HepG2 (cell line): ENCODE data around the gene SNAP91. TPM values are rescaled to one million over a fixed set of nuclear protein-coding genes. Genes with fewer than 3 reads are reported as not detected.

Source experiments
- ATAC-seq: fragments of 200-7000 bp; cut with Tn5 transposase; 3 replicates; pipeline ENCODE4 v1.9.1; 2020; ENCODE audit warnings: mild to moderate bottlenecking, moderate library complexity
- BruUV-seq: library from RNA; stranded (reverse); fragments of 400-500 nt; replicated peaks from 2 replicates; lab custom pipeline; 2021; lab: Mats Ljungman, UMichigan
- CTCF ChIA-PET: fragments of 300-600 bp; formaldehyde crosslinking; extraction: SDS; loops from one replicate; lab custom pipeline; 2021; ENCODE audit warnings: low total read pairs, inconsistent platforms, low intra/inter-chr PET ratio; lab: Yijun Ruan, JAX
- POLR2A ChIA-PET: fragments of 350-600 bp; sonication (Branson Sonifier 250); formaldehyde crosslinking; loops from one replicate; lab custom pipeline; 2020; ENCODE audit warnings: antibody characterized with exemption, inconsistent platforms; lab: Yijun Ruan, JAX
- DNase-seq: peaks from one replicate; pipeline ENCODE4 v3.0.0-alpha.2; 2015; ENCODE audit warnings: low spot score
- FAIRE-seq: peaks from 3 replicates; lab custom pipeline; 2011; peaks lifted over from hg19 to GRCh38; lab: Jason Lieb, UNC
- H2AFZ ChIP-seq: one replicate; pipeline ENCODE4 v1.6.1; 2011; ENCODE audit warnings: low read length, inconsistent platforms
- H3K27ac ChIP-seq: fragments of 300-600 bp; 3 replicates; pipeline ENCODE4 v1.8.0; 2011; ENCODE audit warnings: mixed run types, mild to moderate bottlenecking, mixed read lengths, low read length, inconsistent platforms; ENCODE audit not compliant: insufficient read depth; ENCODE audit errors: extremely low read length
- H3K27me3 ChIP-seq, 2 experiments: fragments of 200-600 bp in 1 of 2; 2 replicates in 1 of 2; 3 replicates in 1 of 2; pipeline versions ENCODE4 v1.6.0 to v1.8.0; 2011; ENCODE audit warnings: low read length in 2 of 2, mild to moderate bottlenecking in 2 of 2, moderate library complexity in 2 of 2, inconsistent platforms in 1 of 2; ENCODE audit not compliant: insufficient read depth in 2 of 2, control insufficient read depth in 1 of 2
- H3K36me3 ChIP-seq, 2 experiments: fragments of 200-600 bp in 1 of 2; replicated peaks in 1 of 2; 2 replicates in 1 of 2; 3 replicates in 1 of 2; pipeline versions ENCODE4 v1.5.1 to v1.8.0; 2011; ENCODE audit warnings: low read length in 2 of 2, inconsistent platforms in 1 of 2; ENCODE audit not compliant: insufficient read depth in 2 of 2, control insufficient read depth in 1 of 2
- H3K4me1 ChIP-seq: 2 replicates; pipeline ENCODE4 v1.5.1; 2012; ENCODE audit warnings: low read length, inconsistent platforms; ENCODE audit not compliant: insufficient read depth
- H3K4me2 ChIP-seq: 2 replicates; pipeline ENCODE4 v1.6.0; 2011; ENCODE audit warnings: low read depth, low read length, inconsistent platforms
- H3K4me3 ChIP-seq, 3 experiments: fragments of 200-600 bp in 1 of 3; sonication (generic), shearing (Covaris generic) in 1 of 3; replicated peaks in 1 of 3; 2 replicates each; pipeline ENCODE4 v1.5.1; 2011 to 2016; ENCODE audit warnings: low read length in 3 of 3, inconsistent platforms in 2 of 3, low read depth in 2 of 3, mild to moderate bottlenecking in 2 of 3, control low read depth in 1 of 3, mixed read lengths in 1 of 3; ENCODE audit not compliant: insufficient read depth in 1 of 3
- H3K79me2 ChIP-seq: one replicate; pipeline ENCODE4 v1.6.1; 2011; ENCODE audit warnings: low read length, inconsistent platforms; ENCODE audit not compliant: insufficient read depth
- H3K9ac ChIP-seq: 2 replicates; pipeline ENCODE4 v1.6.0; 2011; ENCODE audit warnings: mild to moderate bottlenecking, low read depth, low read length, inconsistent platforms; ENCODE audit not compliant: insufficient read depth
- H3K9me3 ChIP-seq: 2 replicates; pipeline ENCODE4 v1.5.1; 2012; ENCODE audit warnings: mild to moderate bottlenecking, low read length
- H4K20me1 ChIP-seq: 2 replicates; pipeline ENCODE4 v1.6.0; 2011; ENCODE audit warnings: inconsistent platforms, mild to moderate bottlenecking, low read length, moderate library complexity; ENCODE audit not compliant: insufficient read depth
- BCLAF1 ChIP-seq: fragments of 450-650 bp; IDR thresholded peaks from 2 replicates; pipeline ENCODE4 v1.6.1; 2017; ENCODE audit warnings: mild to moderate bottlenecking
- CTCF ChIP-seq: sonication (generic); formaldehyde crosslinking; IDR thresholded peaks from 2 replicates; pipeline ENCODE4 v1.5.0; 2020; ENCODE audit warnings: mild to moderate bottlenecking, missing genetic modification reagents, moderate library complexity
- DDIT3 ChIP-seq: sonication (generic); formaldehyde crosslinking; IDR thresholded peaks from 2 replicates; pipeline ENCODE4 v1.4.0; 2020; ENCODE audit warnings: mild to moderate bottlenecking, missing genetic modification reagents
- RAD21 ChIP-seq: fragments of 450-650 bp; formaldehyde crosslinking; IDR thresholded peaks from 2 replicates; pipeline ENCODE4 v1.5.0; 2020; ENCODE audit warnings: mild to moderate bottlenecking
- RFX5 ChIP-seq: IDR thresholded peaks from 2 replicates; pipeline ENCODE4 v1.6.1; 2011; ENCODE audit warnings: low read depth, low read length, improper control_type of control experiment
- SMC3 ChIP-seq: IDR thresholded peaks from 2 replicates; pipeline ENCODE4 v1.6.1; 2011; ENCODE audit warnings: low read length, improper control_type of control experiment
- STAG1 ChIP-seq: sonication (generic); formaldehyde crosslinking; IDR thresholded peaks from 2 replicates; pipeline ENCODE4 v1.4.0; 2020; ENCODE audit warnings: missing genetic modification reagents
- ZNF30 ChIP-seq: sonication (generic); formaldehyde crosslinking; IDR thresholded peaks from 2 replicates; pipeline ENCODE4 v1.5.0; 2020; ENCODE audit warnings: mild to moderate bottlenecking, missing genetic modification reagents
- ZNF782 ChIP-seq: sonication (generic); formaldehyde crosslinking; IDR thresholded peaks from 2 replicates; pipeline ENCODE4 v1.4.0; 2020; ENCODE audit warnings: missing genetic modification reagents, mild to moderate bottlenecking, borderline replicate concordance
- ZNF850 ChIP-seq: sonication (generic); formaldehyde crosslinking; conservative IDR thresholded peaks from 2 replicates; pipeline ENCODE4 v1.9.0; 2021; ENCODE audit warnings: mild to moderate bottlenecking, missing genetic modification reagents
- WGBS: methylation state at CpG from one replicate; pipeline ENCODE4 v1.1.6; 2017; ENCODE audit warnings: low lambda C conversion rate; 5-methylcytosine and 5-hydroxymethylcytosine counted together
- in situ Hi-C: cut with HindIII; loops from 2 replicates; pipeline ENCODE4 v1.10.0; 2017; ENCODE audit warnings: low pct_unique_long_range_greater_than_20kb; ENCODE audit not compliant: extremely low pct_ligation_motif_present
- intact Hi-C: fragments of 100-400 bp; cut with micrococcal nuclease; formaldehyde crosslinking; loops from one replicate; pipeline ENCODE4 v1.10.0; 2022; ENCODE audit not compliant: unreplicated experiment
- polyA plus RNA-seq, 8 experiments: library from polyadenylated mRNA; depleted of rRNA in 3 of 8; stranded (reverse) in 7 of 8; unstranded in 1 of 8; fragments of >200 nt; fragmentation: Illumina TruSeq in 4 of 8; extraction: Trizol in 4 of 8; gene quantifications; 2 replicates each; pipeline versions ENCODE4 v1.2.1 to v1.2.3, GENCODE V29; 2011 to 2016; ENCODE audit warnings: low read depth in 4 of 8, missing spikeins in 1 of 8, mixed read lengths in 1 of 8; ENCODE audit not compliant: insufficient read depth in 1 of 8
- total RNA-seq, 5 experiments: library from RNA; depleted of rRNA; stranded (reverse); fragments of >200 nt; fragmentation: Illumina TruSeq; extraction: Trizol; gene quantifications; 2 replicates each; pipeline ENCODE4 v1.2.3, GENCODE V29; 2016; ENCODE audit warnings: low read depth in 1 of 5

SNAP91 gene
- total and polyA plus RNA-seq, 2 of the 13 experiments (the other 11 are each of a cell fraction or from before 2014, with no cell fraction given): not detected

- H3K4me2 ChIP-seq: no peak overlapping the region
- 0 out of 2 replicates have a peak, but pooled peaks cover 14% of the 10 kb centered on the region for H3K4me1 ChIP-seq
- FAIRE-seq: peak; percentile 54
- H4K20me1 ChIP-seq: no peaks in the 10 kb centered on the region
- H3K9ac ChIP-seq: no peak overlapping the region
- in situ Hi-C loops: loop anchor here (5.0 to 25.0 kb wide), 4 partner anchors 98 to 1253 kb away; partner anchors contain the start of genes DOP1A and UBE3D
- ATAC-seq: peak; percentile 37; the same call in 1 of the 3 replicates
- no peak for TF ChIP-seq ZNF850 (CRISPR knock-in tag)
- peak; percentile 64 for TF ChIP-seq SMC3
- TF ChIP-seq ZNF782 (CRISPR knock-in tag): no peak
- TF ChIP-seq BCLAF1: no peak
- no peak for TF ChIP-seq DDIT3 (CRISPR knock-in tag)
- no peak for TF ChIP-seq RFX5
- TF ChIP-seq CTCF (CRISPR knock-in tag): peak; percentile 76
- no peak for TF ChIP-seq ZNF30 (CRISPR knock-in tag)
- peak; percentile 83 for TF ChIP-seq STAG1 (CRISPR knock-in tag)
- peak; percentile 45; the same call in 1 of the 2 replicates for TF ChIP-seq RAD21
- H3K9me3 ChIP-seq: no peaks in the 10 kb centered on the region
- no peak overlapping the region for H3K4me3 ChIP-seq
- intact Hi-C loops: loop anchor here (1.0 to 10.0 kb wide), 5 partner anchors 97 to 1260 kb away; partner anchors contain the start of genes DOP1A and UBE3D
- WGBS: 30% methylated on average over 4 of the region's 4 CpGs
- peaks cover 0 to 14% of the 10 kb centered on the region in 2 experiments; a peak in 2 of 5 replicates for H3K27me3 ChIP-seq
- no peaks in the 10 kb centered on the region for H3K79me2 ChIP-seq
- ChIA-PET POLR2A (no interaction called here), CTCF (interaction anchor here (1.7 to 2.1 kb wide), 2 partner anchors 97 to 293 kb away, joined by 12 to 18 read pairs; no protein-coding TSS in a partner anchor)
- peak; percentile 29 for DNase-seq
- no peaks in the 10 kb centered on the region for H3K36me3 ChIP-seq
- no peak overlapping the region for H2AFZ ChIP-seq
- no peak overlapping the region for H3K27ac ChIP-seq
- no TSS peak for BruUV-seq
Measured at GRCh38 chr6:83514866-83515466, 193.9 kb downstream of the SNAP91 start.
